Muscle of leg (tissue), 11 donors: Measurements from ENCODE around the gene MEF2B. TPM values are rescaled to one million over a fixed set of nuclear protein-coding genes. Genes with fewer than 3 reads are reported as not detected.

Experiments used
- DNase-seq: peaks from one replicate; pipeline ENCODE4 v3.0.0; 2013
- H3K27ac ChIP-seq: one replicate; pipeline ENCODE4 v1.5.1; 2013; ENCODE audit warnings: mild to moderate bottlenecking, low read length, control low read depth
- H3K27me3 ChIP-seq: one replicate; pipeline ENCODE4 v1.6.1; 2013; ENCODE audit warnings: low read length; ENCODE audit not compliant: control insufficient read depth, insufficient read depth
- H3K36me3 ChIP-seq: one replicate; pipeline ENCODE4 v1.6.1; 2013; ENCODE audit warnings: low read length; ENCODE audit not compliant: control insufficient read depth, insufficient read depth
- H3K4me1 ChIP-seq: one replicate; pipeline ENCODE4 v1.6.1; 2013; ENCODE audit warnings: low read length; ENCODE audit not compliant: control insufficient read depth, insufficient read depth
- H3K4me3 ChIP-seq: one replicate; pipeline ENCODE4 v1.5.1; 2013; ENCODE audit warnings: low read length, control low read depth
- H3K9me3 ChIP-seq: replicated peaks from 2 replicates; pipeline ENCODE4 v1.6.1; 2013; ENCODE audit warnings: low read depth, low read length; ENCODE audit not compliant: control insufficient read depth
- WGBS: methylation state at CpG from one replicate; pipeline ENCODE4 v1.1.5; 2013; ENCODE audit warnings: missing lambda C conversion rate; ENCODE audit not compliant: insufficient coverage; 5-methylcytosine and 5-hydroxymethylcytosine counted together
- polyA plus RNA-seq, 8 donors: library from polyadenylated mRNA; unstranded; fragments of 120-200 nt; gene quantifications; one replicate each; pipeline versions ENCODE4 v1.2.1 to v1.2.3, GENCODE V29; 2013; ENCODE audit warnings: inconsistent platforms in 1 of 8, low replicate concordance in 1 of 8; ENCODE audit not compliant: insufficient read length in 8 of 8, insufficient read depth in 1 of 8
- total RNA-seq: library from RNA; stranded (reverse); fragments of 120-200 nt; gene quantifications from one replicate; pipeline ENCODE4 v1.2.4, GENCODE V29; 2013

MEF2B gene
- total and polyA plus RNA-seq, 9 donors: 0.33 to 3.7 (median 1.3) TPM

DNA sequence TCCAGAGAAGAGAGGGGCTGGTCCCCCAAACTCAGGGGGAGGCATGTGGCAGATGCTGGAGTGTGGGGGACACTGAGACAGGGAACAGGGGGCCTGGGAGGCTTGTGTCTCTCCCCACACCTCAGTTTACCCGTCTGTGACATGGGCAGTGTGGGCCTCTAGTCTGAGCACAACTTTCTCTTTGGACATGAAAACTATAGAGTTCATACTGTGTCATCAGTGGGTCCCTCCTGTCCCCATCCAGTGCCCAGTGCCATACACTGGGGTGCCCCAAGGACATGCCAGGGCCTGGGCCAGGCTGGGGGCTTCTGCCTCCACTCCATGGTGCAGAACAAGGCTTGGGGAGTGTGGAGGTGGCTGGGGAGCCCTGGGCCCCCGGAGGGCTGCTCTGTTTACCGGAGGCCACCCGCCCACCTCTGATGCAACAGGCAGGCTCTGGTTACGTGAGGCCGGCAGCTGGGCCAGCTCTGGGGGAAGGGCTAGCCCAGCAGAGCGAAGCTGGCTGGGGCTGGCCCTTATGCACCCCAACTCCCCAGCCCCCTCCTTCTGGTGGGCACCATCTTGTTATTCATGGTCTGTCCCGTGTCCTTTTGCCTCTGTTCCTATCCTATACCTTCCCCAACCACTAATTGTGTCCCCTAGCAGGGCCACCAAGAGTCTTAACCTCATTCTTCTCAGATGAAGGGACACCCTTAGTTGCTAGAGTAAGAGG is 1.9 kb upstream of the MEF2B start:
- DNase-seq: peak; percentile 40
- H3K27ac ChIP-seq: peak overlapping the region; percentile 3
- no peak overlapping the region for H3K4me3 ChIP-seq
- no peaks in the 10 kb centered on the region for H3K9me3 ChIP-seq
- H3K36me3 ChIP-seq: peaks cover 5% of the 10 kb centered on the region
- H3K4me1 ChIP-seq: peaks cover 34% of the 10 kb centered on the region
- 48% methylated on average over 4 of the region's 8 CpGs for WGBS
- peaks cover 7% of the 10 kb centered on the region for H3K27me3 ChIP-seq

DNA sequence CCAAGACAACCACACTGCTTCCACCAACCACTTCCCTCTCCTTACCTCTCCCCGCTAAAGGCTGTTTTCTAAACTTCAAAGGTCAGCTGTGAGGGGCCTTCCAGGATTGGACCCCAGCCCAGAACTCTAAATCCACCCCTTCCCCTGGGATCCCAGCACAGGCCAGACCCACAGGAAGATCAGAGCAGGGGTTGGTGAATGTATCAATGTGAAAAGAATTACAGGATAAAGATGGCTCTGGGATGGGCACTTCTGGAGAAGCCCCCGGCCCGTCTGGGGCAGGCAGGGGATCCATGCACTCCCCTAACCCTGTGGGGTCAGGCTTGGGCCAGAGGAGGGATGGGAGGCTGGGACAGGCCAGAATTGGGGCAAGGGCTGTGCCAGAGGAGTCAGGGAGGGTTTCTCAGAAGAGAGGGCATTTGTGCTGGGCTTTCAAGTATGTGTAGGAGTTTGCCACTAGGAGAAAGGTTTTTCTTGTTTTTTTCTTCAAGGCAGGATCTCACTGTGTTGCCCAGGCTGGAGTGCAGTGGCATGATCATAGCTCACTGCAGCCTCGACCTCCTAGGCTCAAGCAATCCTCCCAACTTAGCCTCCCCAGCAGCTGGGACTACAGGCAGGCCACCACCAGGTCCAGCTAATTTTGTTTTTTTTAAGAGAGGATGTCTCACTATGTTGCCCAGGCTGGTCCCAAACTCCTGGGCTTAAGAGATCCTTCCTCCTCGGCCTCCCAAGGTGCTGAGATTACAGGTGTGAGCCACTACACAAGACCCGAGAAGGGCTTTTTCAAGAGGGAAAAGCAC is 1.0 kb upstream of the MEF2B start:
- Histone ChIP-seq H3K27ac (no peak overlapping the region), H3K36me3 (no peaks in the 10 kb centered on the region), H3K9me3 (no peaks in the 10 kb centered on the region), H3K27me3 (peaks cover 7% of the 10 kb centered on the region), H3K4me1 (peaks cover 34% of the 10 kb centered on the region), H3K4me3 (no peak overlapping the region)
- 51% methylated on average over 6 of the region's 6 CpGs for WGBS
- DNase-seq: peak; percentile 57

DNA sequence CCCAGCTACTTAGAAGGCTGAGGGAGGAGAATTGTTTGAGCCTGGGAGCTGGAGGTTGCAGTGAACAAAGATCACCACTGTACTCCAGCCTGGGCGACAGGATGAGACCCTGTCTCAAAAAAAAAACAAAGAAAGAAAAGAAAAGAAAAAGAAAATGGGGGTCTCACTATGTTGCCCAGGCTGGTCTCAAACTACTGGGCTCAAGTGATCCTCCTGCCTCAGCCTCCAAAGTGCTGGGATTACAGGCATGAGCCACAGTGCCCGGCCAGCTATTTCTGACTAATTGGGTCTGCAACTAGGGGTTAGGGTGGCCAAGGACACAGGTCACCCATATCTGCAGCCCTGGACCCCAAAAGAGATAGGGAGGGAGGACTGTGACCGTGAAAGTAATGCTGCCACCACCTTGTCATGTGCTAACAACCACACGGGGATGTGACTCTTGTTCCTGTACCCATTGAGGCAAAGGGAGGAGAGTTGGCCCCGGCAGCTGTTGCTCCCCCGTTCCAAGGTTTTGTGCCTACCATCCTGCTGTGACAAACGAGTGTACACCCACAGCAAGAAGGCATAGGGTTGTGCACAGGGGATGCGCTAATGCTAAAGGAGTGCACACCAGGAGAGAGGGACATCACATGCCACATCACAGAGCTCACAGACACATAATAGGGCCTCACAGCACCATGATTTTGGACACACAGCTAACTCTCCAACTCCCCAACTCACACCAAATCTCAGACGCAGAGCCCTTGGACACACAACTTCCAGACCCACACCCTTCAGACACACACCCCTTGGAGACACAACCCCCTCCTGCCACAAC is 619 bp downstream of the MEF2B start:
- H3K36me3 ChIP-seq: no peaks in the 10 kb centered on the region
- 82% methylated on average over 7 of the region's 9 CpGs for WGBS
- DNase-seq: no peak
- peaks cover 31% of the 10 kb centered on the region for H3K4me1 ChIP-seq
- no peaks in the 10 kb centered on the region for H3K9me3 ChIP-seq
- no peak overlapping the region for H3K27ac ChIP-seq
- peaks cover 7% of the 10 kb centered on the region for H3K27me3 ChIP-seq
- peak overlapping the region; percentile 15 for H3K4me3 ChIP-seq

DNA sequence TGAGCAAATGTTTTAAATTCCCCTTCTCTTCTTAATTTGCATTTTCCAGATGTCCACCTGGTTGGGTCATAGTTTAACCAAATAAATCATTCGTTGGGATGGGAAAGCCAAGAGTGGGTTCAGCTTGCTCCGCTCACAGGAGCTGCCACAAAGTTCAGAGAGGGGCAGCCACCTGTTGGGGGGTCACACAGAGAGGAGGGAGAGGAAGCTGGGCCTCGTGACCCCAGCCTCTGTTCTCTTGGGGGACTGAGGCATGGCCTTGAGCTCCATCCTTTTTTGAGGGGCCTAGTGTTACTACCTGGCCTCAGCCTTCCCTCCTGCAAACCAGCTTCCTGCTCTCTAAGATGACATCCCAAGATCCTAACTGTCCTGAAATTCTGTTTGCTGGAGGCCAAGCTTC is 2.5 kb downstream of the MEF2B start:
- Histone ChIP-seq H3K4me3 (no peak overlapping the region), H3K9me3 (no peaks in the 10 kb centered on the region), H3K27me3 (peaks cover 7% of the 10 kb centered on the region), H3K4me1 (peaks cover 31% of the 10 kb centered on the region), H3K36me3 (no peaks in the 10 kb centered on the region), H3K27ac (no peak overlapping the region)
- no peak for DNase-seq
- WGBS: 100% methylated on average over 1 of the region's 3 CpGs

DNA sequence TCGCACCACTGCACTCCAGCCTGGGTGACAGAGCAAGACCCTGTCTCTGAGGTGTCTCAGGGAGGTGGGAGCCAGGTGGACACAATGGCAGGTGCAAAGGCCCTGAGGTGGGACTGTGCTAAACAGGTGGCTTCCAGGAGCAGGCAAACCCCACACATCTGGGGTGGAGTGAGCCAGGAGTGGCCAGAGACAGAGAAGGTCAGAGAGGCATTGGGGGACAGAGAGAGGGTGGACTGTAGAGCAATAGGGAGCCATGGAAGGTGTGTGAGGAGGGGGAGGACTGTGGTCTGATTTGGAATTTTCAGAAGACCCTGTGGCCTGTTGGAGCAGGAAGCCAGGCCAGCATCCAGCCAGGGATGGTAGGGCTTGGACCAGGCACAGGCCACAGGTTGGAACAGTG is 4.7 kb downstream of the MEF2B start:
- H3K36me3 ChIP-seq: no peaks in the 10 kb centered on the region
- 100% methylated on average over 1 of the region's 1 CpG for WGBS
- DNase-seq: no peak

DNA sequence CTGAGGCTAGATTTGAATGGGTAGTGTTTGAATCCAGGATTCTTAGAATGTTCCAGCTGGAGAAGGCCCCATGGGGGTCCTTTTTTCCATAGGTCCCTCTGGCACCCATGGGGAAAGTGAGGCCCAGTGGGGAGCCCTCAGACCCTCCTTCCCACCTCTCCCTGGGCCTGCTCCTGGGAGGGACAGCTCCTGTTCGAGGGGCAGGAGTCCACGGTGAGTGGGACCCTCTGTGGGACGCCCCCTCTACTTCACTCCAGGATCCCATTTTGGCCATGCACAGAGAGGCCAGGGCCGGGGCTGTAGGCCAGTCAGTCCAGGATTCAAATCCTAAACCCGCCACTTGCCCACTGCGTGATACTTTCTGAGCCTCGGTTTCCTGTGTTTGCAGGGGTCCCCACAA is 7.6 kb downstream of the MEF2B start:
- Histone ChIP-seq H3K4me1 (no peaks in the 10 kb centered on the region), H3K9me3 (no peaks in the 10 kb centered on the region), H3K4me3 (no peak overlapping the region), H3K27me3 (no peaks in the 10 kb centered on the region), H3K36me3 (no peaks in the 10 kb centered on the region), H3K27ac (no peak overlapping the region)
- no peak for DNase-seq
- 88% methylated on average over 4 of the region's 7 CpGs for whole genome bisulfite sequencing

More for the DNA sequence above, 4.7 kb downstream of the MEF2B start:
- Histone ChIP-seq H3K27ac (no peak overlapping the region), H3K4me1 (peaks cover 9% of the 10 kb centered on the region), H3K27me3 (peaks cover 1% of the 10 kb centered on the region), H3K4me3 (no peak overlapping the region), H3K9me3 (no peaks in the 10 kb centered on the region)

DNA sequence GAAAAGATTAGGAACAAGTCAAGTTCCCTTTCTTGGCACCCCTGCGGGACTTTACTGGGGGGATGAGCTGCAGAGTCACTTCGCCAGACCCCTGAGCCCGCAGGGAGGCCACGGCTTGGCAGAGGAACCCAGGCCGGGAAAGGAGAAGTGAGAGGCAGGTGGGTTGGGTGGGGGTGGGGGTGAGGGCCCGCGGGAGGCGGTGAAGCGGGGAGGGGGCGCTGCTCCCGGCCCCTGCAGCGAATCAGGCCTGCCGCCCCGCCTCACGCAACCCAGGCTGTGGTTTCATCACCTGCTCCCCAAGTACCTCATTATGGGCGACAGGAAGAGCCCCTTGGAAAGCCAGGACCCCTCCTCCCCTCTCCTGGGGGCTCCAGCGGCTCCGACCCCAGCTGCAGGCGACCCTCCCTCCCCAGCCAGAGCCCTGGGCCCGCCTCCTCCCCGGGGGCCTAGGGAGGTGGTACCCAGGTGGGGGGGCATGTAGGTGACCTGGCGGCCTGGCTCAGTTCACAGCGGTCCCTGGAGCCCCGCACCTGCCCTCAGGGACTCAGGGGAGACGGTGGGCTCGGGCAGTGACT is 9.5 kb downstream of the MEF2B start:
- Histone ChIP-seq H3K4me1 (no peaks in the 10 kb centered on the region), H3K4me3 (no peak overlapping the region), H3K36me3 (peaks cover 9% of the 10 kb centered on the region), H3K27me3 (no peaks in the 10 kb centered on the region), H3K27ac (no peak overlapping the region), H3K9me3 (peaks cover 2% of the 10 kb centered on the region)
- no peak for DNase-seq
- WGBS: 53% methylated on average over 11 of the region's 26 CpGs

DNA sequence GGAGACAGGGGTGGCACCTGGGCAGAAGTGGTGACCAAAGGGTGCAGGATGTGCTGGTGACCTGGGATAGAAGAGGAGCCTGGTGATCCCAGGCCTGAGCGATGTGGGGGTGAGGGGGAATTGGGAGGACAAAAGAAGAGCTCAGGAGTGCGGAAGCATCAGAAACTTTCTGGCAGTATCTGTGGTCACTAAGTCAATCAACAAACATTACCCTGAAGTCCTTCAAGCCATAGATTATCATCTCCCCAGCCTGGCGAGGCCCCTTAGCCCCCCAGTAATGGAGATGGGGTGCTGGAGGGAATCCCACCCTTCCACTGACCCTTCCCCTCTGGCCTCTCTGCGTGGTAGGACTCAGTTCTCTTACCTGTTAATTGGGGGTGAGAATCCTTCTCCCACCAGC is 10.5 kb downstream of the MEF2B start:
- no peaks in the 10 kb centered on the region for H3K4me1 ChIP-seq
- DNase-seq: no peak
- WGBS: no CpG with 5 or more reads among the region's 4 CpGs
- H3K27me3 ChIP-seq: no peaks in the 10 kb centered on the region
- H3K27ac ChIP-seq: no peak overlapping the region
- no peak overlapping the region for H3K4me3 ChIP-seq
- peaks cover 12% of the 10 kb centered on the region for H3K36me3 ChIP-seq
- H3K9me3 ChIP-seq: peaks cover 2% of the 10 kb centered on the region

DNA sequence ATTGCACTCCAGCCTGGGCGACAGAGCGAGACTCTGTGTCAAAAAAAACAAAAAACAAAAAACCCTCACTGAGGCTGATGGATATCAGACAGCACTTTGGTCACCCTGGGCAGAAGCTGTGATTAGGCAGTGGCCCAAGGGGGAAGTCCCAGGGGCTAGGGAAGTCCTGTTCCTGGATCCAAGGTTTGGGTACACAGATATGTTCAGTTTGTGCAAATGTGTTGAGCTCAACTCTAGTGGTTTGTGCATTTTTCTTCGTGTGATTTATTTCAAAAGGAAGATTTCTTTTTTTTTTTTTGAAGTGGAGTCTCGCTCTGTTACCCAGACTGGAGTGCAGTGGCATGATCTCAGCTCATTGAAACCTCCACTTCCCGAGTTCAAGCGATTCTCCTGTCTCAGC is 12.3 kb downstream of the MEF2B start:
- WGBS: 70% methylated on average over 3 of the region's 6 CpGs
- Histone ChIP-seq H3K36me3 (peaks cover 12% of the 10 kb centered on the region), H3K4me3 (no peak overlapping the region), H3K9me3 (peaks cover 2% of the 10 kb centered on the region), H3K27ac (no peak overlapping the region), H3K27me3 (no peaks in the 10 kb centered on the region), H3K4me1 (no peaks in the 10 kb centered on the region)
- DNase-seq: no peak
